ENCODE data around the gene TTC7B.

DNA sequence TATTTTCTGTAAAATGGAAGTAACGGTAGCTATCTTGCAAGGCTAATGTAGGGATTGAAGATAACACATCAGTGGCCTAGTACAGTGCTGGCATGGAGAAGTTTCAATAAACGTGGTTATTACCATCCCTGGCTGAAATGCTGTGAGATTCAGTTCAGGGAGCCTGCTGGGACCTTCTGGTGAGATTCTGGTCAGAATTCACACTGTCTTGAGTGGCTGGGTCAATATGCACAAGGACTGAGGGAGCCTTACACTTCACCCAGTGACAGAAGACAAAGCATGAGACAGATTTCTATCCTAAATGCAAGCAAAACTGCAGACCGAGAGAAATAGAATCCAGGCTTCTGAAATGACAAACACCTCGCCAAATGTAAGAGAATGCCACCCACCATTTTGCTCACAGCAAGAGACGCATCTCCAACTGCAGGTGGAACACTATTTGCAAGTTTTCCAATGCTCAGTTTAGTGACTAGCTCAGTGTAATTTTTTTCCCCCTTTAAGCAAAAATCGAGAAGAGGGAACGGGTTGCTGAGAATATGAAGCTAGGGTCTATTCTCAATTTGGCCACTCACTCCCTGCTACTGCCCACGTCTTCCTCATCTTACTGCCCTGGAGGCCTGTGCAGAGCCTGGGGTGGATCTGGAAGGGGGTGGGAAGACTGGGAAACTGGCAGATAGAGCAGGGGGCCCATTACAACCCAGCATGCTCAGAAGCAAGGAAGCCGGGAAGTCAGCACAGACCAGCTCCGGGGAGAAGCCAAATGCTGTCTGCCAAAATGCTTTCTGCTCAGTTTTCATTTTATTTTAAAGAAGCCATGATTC, 201.3 kb downstream of the TTC7B start:
- TF ChIP-seq, protein P1, sequence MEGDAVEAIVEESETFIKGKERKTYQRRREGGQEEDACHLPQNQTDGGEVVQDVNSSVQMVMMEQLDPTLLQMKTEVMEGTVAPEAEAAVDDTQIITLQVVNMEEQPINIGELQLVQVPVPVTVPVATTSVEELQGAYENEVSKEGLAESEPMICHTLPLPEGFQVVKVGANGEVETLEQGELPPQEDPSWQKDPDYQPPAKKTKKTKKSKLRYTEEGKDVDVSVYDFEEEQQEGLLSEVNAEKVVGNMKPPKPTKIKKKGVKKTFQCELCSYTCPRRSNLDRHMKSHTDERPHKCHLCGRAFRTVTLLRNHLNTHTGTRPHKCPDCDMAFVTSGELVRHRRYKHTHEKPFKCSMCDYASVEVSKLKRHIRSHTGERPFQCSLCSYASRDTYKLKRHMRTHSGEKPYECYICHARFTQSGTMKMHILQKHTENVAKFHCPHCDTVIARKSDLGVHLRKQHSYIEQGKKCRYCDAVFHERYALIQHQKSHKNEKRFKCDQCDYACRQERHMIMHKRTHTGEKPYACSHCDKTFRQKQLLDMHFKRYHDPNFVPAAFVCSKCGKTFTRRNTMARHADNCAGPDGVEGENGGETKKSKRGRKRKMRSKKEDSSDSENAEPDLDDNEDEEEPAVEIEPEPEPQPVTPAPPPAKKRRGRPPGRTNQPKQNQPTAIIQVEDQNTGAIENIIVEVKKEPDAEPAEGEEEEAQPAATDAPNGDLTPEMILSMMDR (IDR thresholded peaks at IDR 0.05), result no peak
- TF ChIP-seq EZH2 (IDR thresholded peaks at IDR 0.05), result no peak

Data from neural progenitor cell (in vitro differentiated cells).